Eye (tissue), 1 donor: Measurements from ENCODE around the gene CDKN2A.

Source experiments
- DNase-seq: peaks from one replicate; pipeline ENCODE4 v3.0.0-alpha.2; 2015

The CDKN2A gene

DNA sequence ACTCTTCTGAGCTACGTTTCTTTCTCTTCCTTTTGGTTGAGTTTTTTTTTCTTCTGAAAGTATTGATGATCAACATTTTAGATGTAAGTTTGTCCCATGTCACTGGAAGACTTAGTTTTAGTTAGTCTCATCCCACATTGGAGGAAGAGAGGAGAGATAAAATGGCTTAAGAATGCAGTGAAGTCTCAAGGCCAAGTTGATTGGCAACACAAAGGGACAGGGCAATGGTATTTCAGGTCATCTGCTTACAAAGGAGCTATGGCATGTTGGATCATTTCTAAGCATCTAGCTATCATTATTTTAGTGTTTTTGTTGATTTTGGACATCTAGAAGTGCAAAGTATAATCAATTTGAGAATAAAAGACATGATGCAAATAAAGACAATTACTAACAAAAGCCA, 58.6 kb downstream of the CDKN2A start:
- no peak for DNase-seq

DNA sequence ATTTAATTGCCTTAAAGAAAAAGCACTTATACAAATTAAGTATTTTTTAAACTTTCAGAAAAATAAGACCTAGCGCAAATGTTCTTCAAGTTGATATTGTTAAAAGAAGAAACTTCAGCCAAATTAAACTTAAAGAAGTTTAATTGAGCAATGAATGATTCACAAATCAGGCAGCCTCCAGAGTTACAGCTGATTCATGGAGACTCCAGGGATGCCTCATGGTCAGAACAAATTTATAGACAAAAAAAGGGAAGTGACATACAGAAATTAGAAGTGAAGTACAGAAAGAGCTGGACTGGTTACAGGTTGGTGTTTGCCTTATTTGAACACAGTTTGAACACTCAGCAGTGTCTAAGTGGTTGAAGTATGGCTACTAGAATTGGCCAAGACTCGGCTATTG, 60.3 kb downstream of the CDKN2A start:
- DNase-seq = no peak

DNA sequence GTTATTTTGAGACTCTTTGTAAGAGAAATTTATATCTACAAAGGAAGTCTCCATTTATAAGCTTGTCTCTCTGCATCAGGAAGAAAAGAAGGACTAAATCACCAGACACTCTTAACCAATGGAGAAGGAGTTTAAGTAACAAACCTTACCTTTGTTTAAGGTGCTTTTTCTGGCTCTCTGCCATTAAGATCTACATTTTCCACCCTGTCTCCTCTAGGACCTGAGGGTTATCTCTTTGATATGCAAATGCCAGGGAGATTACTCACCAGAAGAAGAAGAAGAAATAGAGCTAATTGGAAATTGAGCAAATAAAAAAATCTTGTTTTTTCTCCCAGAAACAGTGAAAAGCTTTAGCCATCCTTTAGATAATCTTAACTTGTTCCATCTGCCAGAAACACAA, 60.9 kb downstream of the CDKN2A start:
- no peak for DNase-seq

DNA sequence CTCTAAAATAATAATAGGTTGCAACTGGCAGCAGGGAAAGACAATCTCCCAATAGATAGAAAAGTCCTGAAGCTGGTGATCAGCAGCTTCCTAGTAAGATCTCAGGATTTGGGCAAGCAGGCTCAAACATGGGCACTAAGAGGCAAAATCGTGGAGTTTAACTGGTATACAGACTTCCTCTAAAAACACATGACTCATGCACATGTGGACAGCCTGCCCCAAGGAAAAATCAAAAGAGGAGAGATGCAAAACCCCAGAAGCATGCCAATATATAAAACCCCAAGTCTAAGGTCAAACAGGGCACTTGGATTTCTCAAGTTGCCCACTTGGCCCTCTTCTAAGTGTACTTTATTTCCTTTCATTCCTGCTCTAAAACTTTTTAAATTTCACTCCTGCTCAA, 62.8 kb downstream of the CDKN2A start:
- no peak for DNase-seq

DNA sequence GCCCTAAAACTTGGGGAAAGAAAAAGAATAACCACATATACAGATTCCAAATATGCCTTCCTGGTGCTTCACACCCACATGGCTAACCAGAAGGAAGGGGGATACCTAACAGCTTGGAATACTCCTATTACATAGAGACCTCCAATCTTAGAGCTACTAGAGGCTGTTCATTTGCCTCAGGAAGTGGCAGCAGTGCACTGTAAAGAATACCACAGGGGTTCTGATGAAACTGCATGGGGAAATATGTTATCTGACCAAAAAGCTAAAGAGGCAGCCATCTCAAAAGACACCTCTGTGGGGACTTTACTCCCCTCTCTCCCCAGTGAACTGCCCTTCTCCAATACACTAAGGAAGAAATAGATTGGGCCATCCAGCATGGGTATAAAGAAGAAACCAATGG, 66.4 kb downstream of the CDKN2A start:
- DNase-seq = no peak

DNA sequence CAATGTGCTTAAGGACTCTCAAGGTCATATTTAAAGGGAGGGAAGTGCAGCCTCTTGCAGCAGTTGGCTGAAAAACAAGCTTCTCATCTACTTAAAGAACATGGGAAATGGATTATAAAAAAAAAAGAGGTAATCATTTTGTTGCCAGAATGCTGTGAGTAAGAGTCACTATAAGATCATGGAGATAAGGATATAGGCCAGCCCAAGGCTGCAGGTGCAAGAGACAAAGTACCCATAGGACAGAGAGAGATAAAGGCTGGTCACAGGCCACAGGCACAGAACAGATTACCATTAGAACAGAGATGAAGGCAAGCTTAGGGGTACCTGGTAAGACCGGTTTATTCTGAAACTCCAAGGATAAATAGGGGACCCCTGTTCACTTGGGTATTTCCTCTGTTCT, 70.5 kb downstream of the CDKN2A start:
- DNase-seq = no peak

DNA sequence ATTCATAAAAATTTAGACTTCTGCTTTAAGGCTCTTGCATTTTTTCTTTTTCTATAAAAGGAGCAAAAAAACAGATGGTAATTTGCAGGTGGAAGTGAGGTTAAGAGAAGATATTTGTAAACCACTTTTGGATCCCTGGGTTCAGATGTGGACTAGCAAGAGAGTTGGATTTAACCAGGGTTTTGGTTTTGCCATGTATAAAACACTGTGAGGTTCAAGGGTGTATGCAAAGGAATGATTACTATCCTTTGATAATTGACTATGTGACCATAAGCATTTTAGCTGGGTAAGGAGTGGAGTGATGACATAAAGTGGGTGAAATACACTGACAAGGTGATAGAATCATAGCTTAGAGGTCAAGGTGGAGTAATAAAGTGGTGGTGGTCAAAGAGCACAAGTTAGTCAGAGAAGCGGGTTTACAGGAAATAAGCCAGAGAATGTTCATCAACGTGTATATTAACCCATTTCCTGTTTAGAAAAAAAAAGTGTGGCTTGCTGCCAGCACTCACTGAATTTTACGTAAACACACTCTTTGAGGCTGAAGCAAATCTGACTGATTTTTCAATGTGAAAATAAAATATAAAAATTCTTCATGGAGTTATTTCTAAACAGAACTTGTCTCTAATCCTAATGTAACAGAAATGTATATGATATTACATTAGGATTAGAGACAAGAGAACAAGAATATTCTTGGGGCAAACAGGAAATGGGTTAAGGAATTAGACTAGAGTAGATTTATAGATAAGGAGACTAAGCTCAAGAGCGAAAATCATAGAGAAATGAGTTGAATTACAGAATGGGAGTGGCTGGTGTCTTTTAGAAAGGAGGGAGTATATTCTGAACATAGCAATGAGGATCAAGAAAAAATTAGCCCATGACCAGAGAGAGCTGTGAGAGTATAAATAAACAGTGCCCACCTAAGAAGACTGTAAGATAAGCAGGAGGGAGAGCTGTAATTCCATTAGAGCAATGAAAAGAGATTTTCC, 74.5 kb downstream of the CDKN2A start:
- no peak for DNase-seq
